Ishikawa (cell line): Measurements from ENCODE around the gene OR52M1.

ENCODE experiments used
- FOXM1 ChIP-seq: IDR thresholded peaks from 2 replicates; pipeline ENCODE4 v1.6.1; 2012; ENCODE audit warnings: low read depth, borderline replicate concordance
- TAF1 ChIP-seq: IDR thresholded peaks from 2 replicates; pipeline ENCODE4 v1.6.1; 2012; ENCODE audit warnings: low read depth, mild to moderate bottlenecking
- TEAD4 ChIP-seq: IDR thresholded peaks from 2 replicates; pipeline ENCODE4 v1.6.1; 2012
- TF ChIP-seq, protein P1 (sequence below): IDR thresholded peaks from 2 replicates; pipeline ENCODE4 v1.6.1; 2012
- TF ChIP-seq, protein P2 (sequence below): IDR thresholded peaks from 2 replicates; pipeline ENCODE4 v1.6.1; 2012
- TF ChIP-seq, protein P3 (sequence below): IDR thresholded peaks from 2 replicates; pipeline ENCODE4 v1.6.1; 2012; ENCODE audit warnings: low read depth, mild to moderate bottlenecking

DNA sequence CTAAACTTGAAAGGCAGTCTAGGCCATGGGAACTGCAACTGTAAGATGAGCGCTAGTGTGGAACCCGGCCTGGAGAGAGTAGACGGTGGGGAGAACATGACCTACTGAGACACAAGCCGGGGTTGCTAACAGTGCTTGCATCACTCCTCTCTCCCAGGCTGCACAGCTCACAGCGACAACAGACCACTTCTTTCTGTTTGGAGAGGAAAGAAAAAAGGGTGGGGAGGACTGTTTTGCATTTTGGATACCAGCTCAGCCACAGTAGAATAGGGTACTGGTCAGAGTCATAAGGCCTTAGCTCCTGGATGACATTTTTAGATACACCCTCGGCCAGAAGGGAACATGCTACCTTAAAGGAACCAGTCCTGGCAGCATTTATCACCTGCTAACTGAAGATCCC lies 22.2 kb upstream of the OR52M1 start:
- TF ChIP-seq, protein P1, sequence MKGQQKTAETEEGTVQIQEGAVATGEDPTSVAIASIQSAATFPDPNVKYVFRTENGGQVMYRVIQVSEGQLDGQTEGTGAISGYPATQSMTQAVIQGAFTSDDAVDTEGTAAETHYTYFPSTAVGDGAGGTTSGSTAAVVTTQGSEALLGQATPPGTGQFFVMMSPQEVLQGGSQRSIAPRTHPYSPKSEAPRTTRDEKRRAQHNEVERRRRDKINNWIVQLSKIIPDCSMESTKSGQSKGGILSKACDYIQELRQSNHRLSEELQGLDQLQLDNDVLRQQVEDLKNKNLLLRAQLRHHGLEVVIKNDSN = no peak
- TF ChIP-seq, protein P2, sequence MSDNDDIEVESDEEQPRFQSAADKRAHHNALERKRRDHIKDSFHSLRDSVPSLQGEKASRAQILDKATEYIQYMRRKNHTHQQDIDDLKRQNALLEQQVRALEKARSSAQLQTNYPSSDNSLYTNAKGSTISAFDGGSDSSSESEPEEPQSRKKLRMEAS = no peak
- TF ChIP-seq FOXM1 (no peak), TAF1 (no peak), TEAD4 (no peak)
- TF ChIP-seq, protein P3, sequence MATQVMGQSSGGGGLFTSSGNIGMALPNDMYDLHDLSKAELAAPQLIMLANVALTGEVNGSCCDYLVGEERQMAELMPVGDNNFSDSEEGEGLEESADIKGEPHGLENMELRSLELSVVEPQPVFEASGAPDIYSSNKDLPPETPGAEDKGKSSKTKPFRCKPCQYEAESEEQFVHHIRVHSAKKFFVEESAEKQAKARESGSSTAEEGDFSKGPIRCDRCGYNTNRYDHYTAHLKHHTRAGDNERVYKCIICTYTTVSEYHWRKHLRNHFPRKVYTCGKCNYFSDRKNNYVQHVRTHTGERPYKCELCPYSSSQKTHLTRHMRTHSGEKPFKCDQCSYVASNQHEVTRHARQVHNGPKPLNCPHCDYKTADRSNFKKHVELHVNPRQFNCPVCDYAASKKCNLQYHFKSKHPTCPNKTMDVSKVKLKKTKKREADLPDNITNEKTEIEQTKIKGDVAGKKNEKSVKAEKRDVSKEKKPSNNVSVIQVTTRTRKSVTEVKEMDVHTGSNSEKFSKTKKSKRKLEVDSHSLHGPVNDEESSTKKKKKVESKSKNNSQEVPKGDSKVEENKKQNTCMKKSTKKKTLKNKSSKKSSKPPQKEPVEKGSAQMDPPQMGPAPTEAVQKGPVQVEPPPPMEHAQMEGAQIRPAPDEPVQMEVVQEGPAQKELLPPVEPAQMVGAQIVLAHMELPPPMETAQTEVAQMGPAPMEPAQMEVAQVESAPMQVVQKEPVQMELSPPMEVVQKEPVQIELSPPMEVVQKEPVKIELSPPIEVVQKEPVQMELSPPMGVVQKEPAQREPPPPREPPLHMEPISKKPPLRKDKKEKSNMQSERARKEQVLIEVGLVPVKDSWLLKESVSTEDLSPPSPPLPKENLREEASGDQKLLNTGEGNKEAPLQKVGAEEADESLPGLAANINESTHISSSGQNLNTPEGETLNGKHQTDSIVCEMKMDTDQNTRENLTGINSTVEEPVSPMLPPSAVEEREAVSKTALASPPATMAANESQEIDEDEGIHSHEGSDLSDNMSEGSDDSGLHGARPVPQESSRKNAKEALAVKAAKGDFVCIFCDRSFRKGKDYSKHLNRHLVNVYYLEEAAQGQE = no peak
